ENCODE measurements around the gene ADAMTS9. TPM values are rescaled to one million over a fixed set of nuclear protein-coding genes. Genes with fewer than 3 reads are reported as not detected.

The ADAMTS9 gene
- total RNA-seq, 2 donors from 2014 or later, result not detected

- Mint-ChIP-seq H3K36me3 (no peaks in the 10 kb centered on the region), H3K9me3 (peaks cover 9% of the 10 kb centered on the region), H3K4me3 (no peak overlapping the region), H3K4me1 (ENCODE audit: low read depth in 2 of 2) (no peaks in the 10 kb centered on the region), H3K27me3 (no peaks in the 10 kb centered on the region), H3K27ac (no peak overlapping the region)
- no peak for DNase-seq (ENCODE audit: low spot score)
- ATAC-seq, result no peak
These were observed 111.5 kb downstream of the ADAMTS9 start for GRCh38 chr3:64576211-64576775.

GRCh38 chr3:64575211-64575844, 112.5 kb downstream of the ADAMTS9 start:
- Mint-ChIP-seq H3K27ac (no peak overlapping the region), H3K27me3 (no peaks in the 10 kb centered on the region), H3K9me3 (peaks cover 9% of the 10 kb centered on the region), H3K4me3 (no peak overlapping the region), H3K4me1 (ENCODE audit: low read depth in 2 of 2) (no peaks in the 10 kb centered on the region), H3K36me3 (no peaks in the 10 kb centered on the region)
- no peak for ATAC-seq
- DNase-seq (ENCODE audit: low spot score), result no peak

GRCh38 chr3:64574194-64574593, 113.6 kb downstream of the ADAMTS9 start:
- Mint-ChIP-seq H3K9me3 (peaks cover 9% of the 10 kb centered on the region), H3K27me3 (no peaks in the 10 kb centered on the region), H3K4me1 (ENCODE audit: low read depth in 2 of 2) (no peaks in the 10 kb centered on the region), H3K4me3 (no peak overlapping the region), H3K27ac (no peak overlapping the region), H3K36me3 (no peaks in the 10 kb centered on the region)
- DNase-seq (ENCODE audit: low spot score), result no peak
- ATAC-seq, result no peak

- Mint-ChIP-seq H3K9me3 (peaks cover 3% of the 10 kb centered on the region), H3K27ac (no peak overlapping the region), H3K4me1 (ENCODE audit: low read depth in 2 of 2) (no peaks in the 10 kb centered on the region), H3K36me3 (no peaks in the 10 kb centered on the region), H3K4me3 (no peak overlapping the region), H3K27me3 (no peaks in the 10 kb centered on the region)
- DNase-seq (ENCODE audit: low spot score), result no peak
- ATAC-seq, result no peak
These were observed 115.8 kb downstream of the ADAMTS9 start for GRCh38 chr3:64571982-64572381.

- Mint-ChIP-seq H3K27me3 (no peaks in the 10 kb centered on the region), H3K36me3 (no peaks in the 10 kb centered on the region), H3K4me3 (no peak overlapping the region), H3K9me3 (no peaks in the 10 kb centered on the region), H3K4me1 (ENCODE audit: low read depth in 2 of 2) (no peaks in the 10 kb centered on the region), H3K27ac (no peak overlapping the region)
- ATAC-seq, result no peak
- DNase-seq (ENCODE audit: low spot score), result no peak
These were observed 118.8 kb downstream of the ADAMTS9 start for GRCh38 chr3:64568895-64569517.

GRCh38 chr3:64566859-64567258, 120.9 kb downstream of the ADAMTS9 start:
- Mint-ChIP-seq H3K27ac (no peak overlapping the region), H3K27me3 (no peaks in the 10 kb centered on the region), H3K9me3 (no peaks in the 10 kb centered on the region), H3K36me3 (no peaks in the 10 kb centered on the region), H3K4me1 (ENCODE audit: low read depth in 2 of 2) (no peaks in the 10 kb centered on the region), H3K4me3 (no peak overlapping the region)
- no peak for DNase-seq (ENCODE audit: low spot score)
- ATAC-seq, result no peak

- DNase-seq (ENCODE audit: low spot score) (no peak), ATAC-seq (no peak)
- no peaks in the 10 kb centered on the region for H3K4me1 Mint-ChIP-seq (ENCODE audit: low read depth in 2 of 2)
- no peak overlapping the region for H3K27ac Mint-ChIP-seq
- H3K9me3 Mint-ChIP-seq, result peaks cover 3% of the 10 kb centered on the region
- H3K27me3 Mint-ChIP-seq, result no peaks in the 10 kb centered on the region
- H3K36me3 Mint-ChIP-seq, result no peaks in the 10 kb centered on the region
- no peak overlapping the region for H3K4me3 Mint-ChIP-seq
These were observed 124.0 kb downstream of the ADAMTS9 start for GRCh38 chr3:64563751-64564150.

- ATAC-seq (no peak), DNase-seq (ENCODE audit: low spot score) (no peak)
- Mint-ChIP-seq H3K4me1 (ENCODE audit: low read depth in 2 of 2) (no peaks in the 10 kb centered on the region), H3K27ac (no peak overlapping the region), H3K27me3 (no peaks in the 10 kb centered on the region), H3K4me3 (no peak overlapping the region), H3K9me3 (peaks cover 4% of the 10 kb centered on the region), H3K36me3 (no peaks in the 10 kb centered on the region)
These were observed 125.9 kb downstream of the ADAMTS9 start for GRCh38 chr3:64561868-64562267.

GRCh38 chr3:64561325-64561843, 126.4 kb downstream of the ADAMTS9 start:
- DNase-seq (ENCODE audit: low spot score) (no peak), ATAC-seq (no peak)
- H3K36me3 Mint-ChIP-seq, result no peaks in the 10 kb centered on the region
- H3K27ac Mint-ChIP-seq, result no peak overlapping the region
- peaks cover 0 to 2% of the 10 kb centered on the region in 2 donors for H3K4me1 Mint-ChIP-seq (ENCODE audit: low read depth in 2 of 2)
- no peaks in the 10 kb centered on the region for H3K27me3 Mint-ChIP-seq
- H3K9me3 Mint-ChIP-seq, result peaks cover 7% of the 10 kb centered on the region
- H3K4me3 Mint-ChIP-seq, result no peak overlapping the region

- peaks cover 0 to 2% of the 10 kb centered on the region in 2 donors for H3K4me1 Mint-ChIP-seq (ENCODE audit: low read depth in 2 of 2)
- H3K9me3 Mint-ChIP-seq, result peaks cover 7% of the 10 kb centered on the region
- no peaks in the 10 kb centered on the region for H3K27me3 Mint-ChIP-seq
- no peak overlapping the region for H3K27ac Mint-ChIP-seq
- no peak for ATAC-seq
- no peaks in the 10 kb centered on the region for H3K36me3 Mint-ChIP-seq
- H3K4me3 Mint-ChIP-seq, result no peak overlapping the region
- DNase-seq (ENCODE audit: low spot score), result no peak
These were observed 127.0 kb downstream of the ADAMTS9 start for GRCh38 chr3:64560791-64561190.

GRCh38 chr3:64559588-64559987, 128.2 kb downstream of the ADAMTS9 start:
- Mint-ChIP-seq H3K36me3 (no peaks in the 10 kb centered on the region), H3K4me3 (no peak overlapping the region), H3K27me3 (no peaks in the 10 kb centered on the region), H3K9me3 (peaks cover 11% of the 10 kb centered on the region), H3K27ac (no peak overlapping the region), H3K4me1 (ENCODE audit: low read depth in 2 of 2) (peaks cover 0 to 2% of the 10 kb centered on the region in 2 donors)
- DNase-seq (ENCODE audit: low spot score) (no peak), ATAC-seq (no peak)

- ATAC-seq, result no peak
- DNase-seq (ENCODE audit: low spot score), result no peak
- peaks cover 11% of the 10 kb centered on the region for H3K9me3 Mint-ChIP-seq
- peaks cover 0 to 2% of the 10 kb centered on the region in 2 donors for H3K4me1 Mint-ChIP-seq (ENCODE audit: low read depth in 2 of 2)
- no peak overlapping the region for H3K4me3 Mint-ChIP-seq
- no peaks in the 10 kb centered on the region for H3K27me3 Mint-ChIP-seq
- H3K27ac Mint-ChIP-seq, result no peak overlapping the region
- no peaks in the 10 kb centered on the region for H3K36me3 Mint-ChIP-seq
These were observed 131.8 kb downstream of the ADAMTS9 start for GRCh38 chr3:64556046-64556445.

GRCh38 chr3:64555351-64555750, 132.4 kb downstream of the ADAMTS9 start:
- H3K27ac Mint-ChIP-seq, result no peak overlapping the region
- no peak overlapping the region for H3K4me3 Mint-ChIP-seq
- peaks cover 0 to 2% of the 10 kb centered on the region in 2 donors for H3K4me1 Mint-ChIP-seq (ENCODE audit: low read depth in 2 of 2)
- H3K36me3 Mint-ChIP-seq, result no peaks in the 10 kb centered on the region
- H3K27me3 Mint-ChIP-seq, result no peaks in the 10 kb centered on the region
- peaks cover 11% of the 10 kb centered on the region for H3K9me3 Mint-ChIP-seq
- DNase-seq (ENCODE audit: low spot score), result no peak
- no peak for ATAC-seq

- H3K27me3 Mint-ChIP-seq, result no peaks in the 10 kb centered on the region
- H3K4me3 Mint-ChIP-seq, result no peak overlapping the region
- H3K9me3 Mint-ChIP-seq, result peaks cover 8% of the 10 kb centered on the region
- DNase-seq (ENCODE audit: low spot score) (no peak), ATAC-seq (no peak)
- H3K27ac Mint-ChIP-seq, result no peak overlapping the region
- no peaks in the 10 kb centered on the region for H3K36me3 Mint-ChIP-seq
- peaks cover 0 to 2% of the 10 kb centered on the region in 2 donors for H3K4me1 Mint-ChIP-seq (ENCODE audit: low read depth in 2 of 2)
These were observed 133.5 kb downstream of the ADAMTS9 start for GRCh38 chr3:64554096-64554920.

All from natural killer cell treated with Interleukin-12 subunit alpha and Interleukin-12 subunit beta and Interleukin-15 and Interleukin-18, amount 100 ng/mL, for 72 hours (primary cell).